ENCODE data around the gene KRTAP4-6.
"Not testable (repeated sequence)": the region's sequence is repeated elsewhere in the genome, so short reads cannot be mapped to it uniquely, and the experiment has no call there.

Gene KRTAP4-6

GRCh38 chr17:41121742-41122141 is 18.6 kb downstream of the KRTAP4-6 start:
- Histone ChIP-seq H4K12ac (ENCODE audit: low read depth, low read length) (no peak overlapping the region), H3K36me3 (ENCODE audit: control insufficient read depth in 1 of 2, insufficient read depth in 2 of 2, low read length in 2 of 2) (no peaks in the 10 kb centered on the region), H2AK5ac (ENCODE audit: low read length) (no peak overlapping the region), H3K9ac (ENCODE audit: low read length) (no peak overlapping the region), H2BK5ac (ENCODE audit: low read depth, low read length, poor library complexity) (no peak overlapping the region), H3K79me2 (ENCODE audit: control insufficient read depth, insufficient read depth, low read length, poor library complexity) (no peaks in the 10 kb centered on the region), H2BK12ac (ENCODE audit: low read length) (no peak overlapping the region), H2BK120ac (ENCODE audit: insufficient read depth, low read length, poor library complexity) (no peak overlapping the region), H3K9me3 (ENCODE audit: insufficient read depth, low read depth, low read length) (no peaks in the 10 kb centered on the region), H3K14ac (ENCODE audit: low read length) (no peak overlapping the region), H3K79me1 (ENCODE audit: low read length) (no peaks in the 10 kb centered on the region), H3K4me3 (ENCODE audit: low read depth, low read length) (no peak overlapping the region), H4K8ac (ENCODE audit: low read depth, low read length) (no peak overlapping the region), H3K4me1 (ENCODE audit: control insufficient read depth in 1 of 2, insufficient read depth in 2 of 2, low read length in 2 of 2) (no peaks in the 10 kb centered on the region), H3K27me3 (ENCODE audit: insufficient read depth, low read length) (no peaks in the 10 kb centered on the region), H4K91ac (ENCODE audit: low read depth, low read length) (no peak overlapping the region), H3K18ac (ENCODE audit: low read length) (no peak overlapping the region), H3K4me2 (ENCODE audit: low read length) (no peak overlapping the region), H3K4ac (ENCODE audit: low read depth, low read length) (no peak overlapping the region), H2AFZ (ENCODE audit: insufficient read depth, low read length, poor library complexity) (no peak overlapping the region), H3K27ac (ENCODE audit: low read depth, low read length) (no peak overlapping the region), H3K23ac (ENCODE audit: low read length) (no peak overlapping the region)
- no peak for DNase-seq
- no CpG with 5 or more reads among the region's 2 CpGs for WGBS (ENCODE audit: extremely low coverage, insufficient coverage, insufficient read length)

GRCh38 chr17:41119696-41120690 is 20.4 kb downstream of the KRTAP4-6 start:
- WGBS (ENCODE audit: extremely low coverage, insufficient coverage, insufficient read length) = no CpG with 5 or more reads among the region's 11 CpGs
- H2BK120ac ChIP-seq (ENCODE audit: insufficient read depth, low read length, poor library complexity); H3K4me3 ChIP-seq (ENCODE audit: low read depth, low read length); H2AK5ac ChIP-seq (ENCODE audit: low read length); H3K79me1 ChIP-seq (ENCODE audit: low read length); H4K91ac ChIP-seq (ENCODE audit: low read depth, low read length); H3K4ac ChIP-seq (ENCODE audit: low read depth, low read length); H3K4me2 ChIP-seq (ENCODE audit: low read length); H3K23ac ChIP-seq (ENCODE audit: low read length); H3K9ac ChIP-seq (ENCODE audit: low read length); H2BK5ac ChIP-seq (ENCODE audit: low read depth, low read length, poor library complexity); H3K79me2 ChIP-seq (ENCODE audit: control insufficient read depth, insufficient read depth, low read length, poor library complexity); H3K4me1 ChIP-seq (ENCODE audit: control insufficient read depth in 1 of 2, insufficient read depth in 2 of 2, low read length in 2 of 2); H3K27ac ChIP-seq (ENCODE audit: low read depth, low read length); H2AFZ ChIP-seq (ENCODE audit: insufficient read depth, low read length, poor library complexity); H3K14ac ChIP-seq (ENCODE audit: low read length); H4K12ac ChIP-seq (ENCODE audit: low read depth, low read length); H3K27me3 ChIP-seq (ENCODE audit: insufficient read depth, low read length); H3K36me3 ChIP-seq (ENCODE audit: control insufficient read depth in 1 of 2, insufficient read depth in 2 of 2, low read length in 2 of 2); H4K8ac ChIP-seq (ENCODE audit: low read depth, low read length); H3K9me3 ChIP-seq (ENCODE audit: insufficient read depth, low read depth, low read length); H2BK12ac ChIP-seq (ENCODE audit: low read length); H3K18ac ChIP-seq (ENCODE audit: low read length): not testable (repeated sequence)
- peak; percentile 18 to 47 for DNase-seq

- no peak overlapping the region for H4K91ac ChIP-seq (ENCODE audit: low read depth, low read length)
- no peak overlapping the region for H3K23ac ChIP-seq (ENCODE audit: low read length)
- WGBS (ENCODE audit: extremely low coverage, insufficient coverage, insufficient read length) = no CpG with 5 or more reads among the region's 4 CpGs
- H3K14ac ChIP-seq (ENCODE audit: low read length) = no peak overlapping the region
- peaks cover 4% of the 10 kb centered on the region for H3K9me3 ChIP-seq (ENCODE audit: insufficient read depth, low read depth, low read length)
- no peak overlapping the region for H3K27ac ChIP-seq (ENCODE audit: low read depth, low read length)
- no peak overlapping the region for H2BK5ac ChIP-seq (ENCODE audit: low read depth, low read length, poor library complexity)
- no peak overlapping the region for H4K12ac ChIP-seq (ENCODE audit: low read depth, low read length)
- no peaks in the 10 kb centered on the region for H3K79me2 ChIP-seq (ENCODE audit: control insufficient read depth, insufficient read depth, low read length, poor library complexity)
- no peak overlapping the region for H2AK5ac ChIP-seq (ENCODE audit: low read length)
- no peak overlapping the region for H3K9ac ChIP-seq (ENCODE audit: low read length)
- H3K27me3 ChIP-seq (ENCODE audit: insufficient read depth, low read length) = no peaks in the 10 kb centered on the region
- H4K8ac ChIP-seq (ENCODE audit: low read depth, low read length) = no peak overlapping the region
- H3K4me1 ChIP-seq (ENCODE audit: control insufficient read depth in 1 of 2, insufficient read depth in 2 of 2, low read length in 2 of 2) = no peaks in the 10 kb centered on the region
- no peak overlapping the region for H3K18ac ChIP-seq (ENCODE audit: low read length)
- no peak overlapping the region for H2BK120ac ChIP-seq (ENCODE audit: insufficient read depth, low read length, poor library complexity)
- H2BK12ac ChIP-seq (ENCODE audit: low read length) = no peak overlapping the region
- H3K36me3 ChIP-seq (ENCODE audit: control insufficient read depth in 1 of 2, insufficient read depth in 2 of 2, low read length in 2 of 2) = no peaks in the 10 kb centered on the region
- H3K4me3 ChIP-seq (ENCODE audit: low read depth, low read length) = no peak overlapping the region
- H3K79me1 ChIP-seq (ENCODE audit: low read length) = no peaks in the 10 kb centered on the region
- H3K4ac ChIP-seq (ENCODE audit: low read depth, low read length) = no peak overlapping the region
- no peak overlapping the region for H2AFZ ChIP-seq (ENCODE audit: insufficient read depth, low read length, poor library complexity)
- H3K4me2 ChIP-seq (ENCODE audit: low read length) = no peak overlapping the region
- DNase-seq = no peak
These were observed 21.6 kb downstream of the KRTAP4-6 start for GRCh38 chr17:41118721-41119120.

- H3K14ac ChIP-seq (ENCODE audit: low read length); H3K27ac ChIP-seq (ENCODE audit: low read depth, low read length); H3K4me1 ChIP-seq (ENCODE audit: control insufficient read depth in 1 of 2, insufficient read depth in 2 of 2, low read length in 2 of 2); H4K91ac ChIP-seq (ENCODE audit: low read depth, low read length); H2BK12ac ChIP-seq (ENCODE audit: low read length); H2BK5ac ChIP-seq (ENCODE audit: low read depth, low read length, poor library complexity); H4K8ac ChIP-seq (ENCODE audit: low read depth, low read length); H3K23ac ChIP-seq (ENCODE audit: low read length); H2AFZ ChIP-seq (ENCODE audit: insufficient read depth, low read length, poor library complexity); H3K9ac ChIP-seq (ENCODE audit: low read length); H4K12ac ChIP-seq (ENCODE audit: low read depth, low read length); H3K18ac ChIP-seq (ENCODE audit: low read length); H3K4me3 ChIP-seq (ENCODE audit: low read depth, low read length); H2AK5ac ChIP-seq (ENCODE audit: low read length); H3K4me2 ChIP-seq (ENCODE audit: low read length); H3K79me2 ChIP-seq (ENCODE audit: control insufficient read depth, insufficient read depth, low read length, poor library complexity); H3K4ac ChIP-seq (ENCODE audit: low read depth, low read length); H3K27me3 ChIP-seq (ENCODE audit: insufficient read depth, low read length); H2BK120ac ChIP-seq (ENCODE audit: insufficient read depth, low read length, poor library complexity); H3K79me1 ChIP-seq (ENCODE audit: low read length); H3K36me3 ChIP-seq (ENCODE audit: control insufficient read depth in 1 of 2, insufficient read depth in 2 of 2, low read length in 2 of 2); H3K9me3 ChIP-seq (ENCODE audit: insufficient read depth, low read depth, low read length); DNase-seq: not testable (repeated sequence)
- WGBS (ENCODE audit: extremely low coverage, insufficient coverage, insufficient read length) = no CpG with 5 or more reads among the region's 10 CpGs
These were observed 22.4 kb downstream of the KRTAP4-6 start, which contains the start of gene KRTAP4-11 for GRCh38 chr17:41117846-41118386. Gene KRTAP4-11, minus strand, starts transcription at chr17:41118373. Its CDS starts 58 bp downstream, at chr17:41118315.

All from trophoblast cell (in vitro differentiated cells and primary cell).